Suprapubic skin (tissue), 4 donors: ENCODE data around the gene SMIM14. TPM values are rescaled to one million over a fixed set of nuclear protein-coding genes. Genes with fewer than 3 reads are reported as not detected.
"Not testable (repeated sequence)": the region's sequence is repeated elsewhere in the genome, so short reads cannot be mapped to it uniquely, and the experiment has no call there.

Experiments
- DNase-seq, 2 donors: peaks; one replicate each; pipeline ENCODE4 v3.0.0-alpha.2; 2019; ENCODE audit warnings: low spot score in 2 of 2
- H3K27ac ChIP-seq: fragments of 200-600 bp; sonication (generic); one replicate; pipeline ENCODE4 v1.5.1; 2019
- H3K27me3 ChIP-seq: fragments of 200-600 bp; sonication (generic); one replicate; pipeline ENCODE4 v1.5.1; 2019
- H3K36me3 ChIP-seq: fragments of 200-600 bp; sonication (generic); one replicate; pipeline ENCODE4 v1.5.1; 2019
- H3K4me1 ChIP-seq: fragments of 200-600 bp; sonication (generic); one replicate; pipeline ENCODE4 v1.5.1; 2019
- H3K4me3 ChIP-seq: fragments of 200-600 bp; sonication (generic); one replicate; pipeline ENCODE4 v1.5.1; 2019; ENCODE audit warnings: mild to moderate bottlenecking
- H3K9me3 ChIP-seq: fragments of 200-600 bp; sonication (generic); one replicate; pipeline ENCODE4 v1.5.1; 2019
- EP300 ChIP-seq: sonication (generic); formaldehyde crosslinking; IDR thresholded peaks from one replicate; pipeline ENCODE4 v1.6.1; 2017; ENCODE audit warnings: antibody characterized with exemption
- POLR2A ChIP-seq, 2 donors: fragments of 450-650 bp; IDR thresholded peaks; one replicate each; pipeline ENCODE4 v1.6.1; 2017; ENCODE audit warnings: antibody characterized with exemption in 2 of 2, mild to moderate bottlenecking in 2 of 2, moderate library complexity in 2 of 2
- POLR2AphosphoS5 ChIP-seq, 3 donors: sonication (generic); formaldehyde crosslinking; IDR thresholded peaks; one replicate each; pipeline ENCODE4 v1.6.1; 2017; ENCODE audit warnings: antibody characterized with exemption in 3 of 3
- WGBS: methylation state at CpG from one replicate; pipeline ENCODE4 v1.1.5; 2018; 5-methylcytosine and 5-hydroxymethylcytosine counted together
- total RNA-seq, 4 donors: library from RNA; depleted of rRNA; stranded (reverse); fragments of >200 nt; gene quantifications; one replicate each; pipeline ENCODE4 v1.1.0, GENCODE V29; 2016
- TF ChIP-seq, protein P1 (sequence below), 2 donors: fragments of 200-600 bp in 1 of 2; fragments of 450-650 bp in 1 of 2; sonication (generic) in 1 of 2; IDR thresholded peaks; one replicate each; pipeline ENCODE4 v1.5.1; 2016 to 2019; ENCODE audit warnings: antibody characterized with exemption in 2 of 2, mild to moderate bottlenecking in 1 of 2, moderate library complexity in 1 of 2

SMIM14 gene
- total RNA-seq, 4 donors from 2014 or later, result 20.8 to 65.0 (median 48.9) TPM

DNA sequence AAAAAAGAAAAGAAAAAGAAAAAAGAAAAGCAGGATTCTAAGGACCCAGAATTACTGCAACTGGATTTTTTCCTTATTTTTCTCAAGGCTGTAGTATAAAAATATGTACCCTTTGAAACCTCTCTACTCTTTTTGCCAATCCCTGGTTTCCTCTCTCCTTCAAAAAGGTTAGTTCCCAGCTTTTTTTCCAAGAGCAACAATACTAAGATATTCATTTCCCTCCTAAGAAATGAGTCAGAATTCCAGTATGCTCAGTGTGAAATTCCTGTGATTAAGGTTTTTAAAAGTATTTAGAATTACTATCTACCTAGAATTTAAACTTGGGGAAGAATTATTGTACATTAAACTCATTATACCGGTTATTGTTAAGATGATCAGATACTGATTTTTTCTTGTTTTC lies 22.0 kb downstream of the SMIM14 start:
- Histone ChIP-seq H3K27me3 (no peaks in the 10 kb centered on the region), H3K36me3 (no peaks in the 10 kb centered on the region), H3K27ac (no peak overlapping the region), H3K4me3 (no peak overlapping the region), H3K9me3 (no peaks in the 10 kb centered on the region), H3K4me1 (peaks cover 14% of the 10 kb centered on the region)
- WGBS, result 88% methylated on average over 1 of the region's 1 CpG
- DNase-seq, result no peak
- TF ChIP-seq EP300 (no peak), POLR2AphosphoS5 (IDR thresholded peaks at IDR 0.05) (no peak), POLR2A (IDR thresholded peaks at IDR 0.05) (no peak)
- TF ChIP-seq, protein P1, sequence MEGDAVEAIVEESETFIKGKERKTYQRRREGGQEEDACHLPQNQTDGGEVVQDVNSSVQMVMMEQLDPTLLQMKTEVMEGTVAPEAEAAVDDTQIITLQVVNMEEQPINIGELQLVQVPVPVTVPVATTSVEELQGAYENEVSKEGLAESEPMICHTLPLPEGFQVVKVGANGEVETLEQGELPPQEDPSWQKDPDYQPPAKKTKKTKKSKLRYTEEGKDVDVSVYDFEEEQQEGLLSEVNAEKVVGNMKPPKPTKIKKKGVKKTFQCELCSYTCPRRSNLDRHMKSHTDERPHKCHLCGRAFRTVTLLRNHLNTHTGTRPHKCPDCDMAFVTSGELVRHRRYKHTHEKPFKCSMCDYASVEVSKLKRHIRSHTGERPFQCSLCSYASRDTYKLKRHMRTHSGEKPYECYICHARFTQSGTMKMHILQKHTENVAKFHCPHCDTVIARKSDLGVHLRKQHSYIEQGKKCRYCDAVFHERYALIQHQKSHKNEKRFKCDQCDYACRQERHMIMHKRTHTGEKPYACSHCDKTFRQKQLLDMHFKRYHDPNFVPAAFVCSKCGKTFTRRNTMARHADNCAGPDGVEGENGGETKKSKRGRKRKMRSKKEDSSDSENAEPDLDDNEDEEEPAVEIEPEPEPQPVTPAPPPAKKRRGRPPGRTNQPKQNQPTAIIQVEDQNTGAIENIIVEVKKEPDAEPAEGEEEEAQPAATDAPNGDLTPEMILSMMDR (IDR thresholded peaks at IDR 0.05), result no peak

DNA sequence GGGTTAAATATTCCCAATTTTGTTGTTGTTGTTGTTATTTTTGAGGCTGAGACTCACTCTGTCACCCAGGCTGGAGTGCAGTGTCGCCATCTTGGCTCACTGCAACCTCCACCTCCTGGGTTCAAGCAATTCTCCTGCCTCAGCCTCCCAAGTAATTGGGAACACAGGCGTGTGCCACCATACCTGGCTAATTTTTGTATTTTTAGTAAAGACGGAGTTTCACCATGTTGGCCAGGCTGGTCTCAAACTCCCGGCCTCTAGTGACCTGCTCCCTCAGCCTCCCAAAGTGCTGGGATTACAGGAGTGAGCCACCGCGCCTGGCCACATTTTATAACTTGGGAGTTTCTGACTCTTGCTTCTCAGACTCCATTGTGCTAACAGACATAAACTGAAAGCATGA lies 22.6 kb downstream of the SMIM14 start:
- not testable (repeated sequence) for H3K27ac ChIP-seq, H3K36me3 ChIP-seq, H3K27me3 ChIP-seq, H3K9me3 ChIP-seq, DNase-seq, H3K4me3 ChIP-seq
- whole genome bisulfite sequencing, result 98% methylated on average over 6 of the region's 6 CpGs
- peaks cover 12% of the 10 kb centered on the region for H3K4me1 ChIP-seq

DNA sequence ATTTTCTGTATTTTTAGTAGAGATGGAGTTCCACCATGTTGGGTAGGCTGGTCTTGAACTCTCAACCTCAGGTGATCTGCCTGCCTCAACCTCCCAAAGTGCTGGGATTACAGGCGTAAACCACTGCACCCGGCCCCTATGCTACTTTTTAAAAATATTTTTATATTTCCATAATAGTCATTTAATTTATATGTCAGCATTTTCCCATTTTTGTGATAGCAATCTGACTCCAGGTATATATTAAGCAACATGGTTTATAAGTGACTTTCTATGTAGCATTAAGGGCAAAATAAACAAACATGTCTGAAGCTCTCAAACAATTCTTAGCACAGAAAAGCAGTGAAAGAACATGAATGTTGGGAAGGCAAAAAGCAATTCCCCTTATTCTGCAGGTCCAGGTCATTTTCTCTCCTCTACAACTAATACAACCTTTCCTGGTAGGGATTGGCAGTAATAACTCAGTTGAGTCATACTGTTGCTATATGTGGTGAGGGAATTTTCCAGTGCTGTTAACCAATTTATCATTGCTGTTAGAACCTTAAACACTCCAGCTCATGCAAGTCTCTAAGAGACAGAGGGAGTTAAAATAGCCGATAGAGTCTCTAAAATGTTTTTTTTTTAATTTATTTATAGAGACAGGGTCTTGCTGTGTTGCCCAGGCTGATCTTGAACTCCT lies 24.0 kb downstream of the SMIM14 start:
- no peak for DNase-seq
- Histone ChIP-seq H3K4me3 (no peak overlapping the region), H3K27ac (no peak overlapping the region), H3K9me3 (no peaks in the 10 kb centered on the region), H3K36me3 (no peaks in the 10 kb centered on the region), H3K4me1 (peaks cover 9% of the 10 kb centered on the region), H3K27me3 (no peaks in the 10 kb centered on the region)
- 71% methylated on average over 3 of the region's 3 CpGs for WGBS
- TF ChIP-seq POLR2AphosphoS5 (IDR thresholded peaks at IDR 0.05) (no peak), EP300 (no peak), POLR2A (IDR thresholded peaks at IDR 0.05) (no peak)
- TF ChIP-seq, protein P1 (IDR thresholded peaks at IDR 0.05), result no peak

DNA sequence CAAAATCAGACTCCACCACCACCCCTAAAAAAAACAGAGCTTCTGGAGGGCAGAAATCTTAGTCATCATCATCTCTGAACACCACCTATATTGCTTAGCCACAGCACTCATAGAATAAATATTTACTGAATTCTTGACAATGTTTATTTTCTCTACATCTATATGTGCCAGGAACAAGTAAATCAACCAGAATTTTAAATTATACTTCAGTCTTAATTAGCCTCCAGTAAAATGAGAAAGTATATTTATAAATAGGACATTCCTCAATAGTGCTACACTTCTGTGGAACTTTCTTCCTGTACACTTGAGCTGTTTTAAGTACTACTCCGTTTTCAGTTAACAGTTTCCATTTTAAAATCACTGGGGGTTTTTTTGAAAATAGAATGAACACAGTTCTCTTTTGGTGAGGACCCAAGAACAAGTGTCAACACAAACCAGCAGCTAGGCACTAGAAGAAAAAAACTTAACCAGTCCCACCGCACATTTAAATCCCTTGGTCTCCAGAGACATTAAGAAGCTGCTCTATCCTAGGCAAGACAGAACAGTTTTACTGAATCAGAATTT lies 25.5 kb downstream of the SMIM14 start:
- DNase-seq, result no peak
- no peaks in the 10 kb centered on the region for H3K9me3 ChIP-seq
- TF ChIP-seq, protein P1 (IDR thresholded peaks at IDR 0.05), result no peak
- TF ChIP-seq POLR2A (IDR thresholded peaks at IDR 0.05) (no peak), POLR2AphosphoS5 (IDR thresholded peaks at IDR 0.05) (no peak), EP300 (no peak)
- peaks cover 9% of the 10 kb centered on the region for H3K4me1 ChIP-seq
- no peak overlapping the region for H3K4me3 ChIP-seq
- H3K27ac ChIP-seq, result no peak overlapping the region
- 44% methylated on average over 2 of the region's 2 CpGs for WGBS
- no peaks in the 10 kb centered on the region for H3K27me3 ChIP-seq
- H3K36me3 ChIP-seq, result peaks cover 3% of the 10 kb centered on the region

DNA sequence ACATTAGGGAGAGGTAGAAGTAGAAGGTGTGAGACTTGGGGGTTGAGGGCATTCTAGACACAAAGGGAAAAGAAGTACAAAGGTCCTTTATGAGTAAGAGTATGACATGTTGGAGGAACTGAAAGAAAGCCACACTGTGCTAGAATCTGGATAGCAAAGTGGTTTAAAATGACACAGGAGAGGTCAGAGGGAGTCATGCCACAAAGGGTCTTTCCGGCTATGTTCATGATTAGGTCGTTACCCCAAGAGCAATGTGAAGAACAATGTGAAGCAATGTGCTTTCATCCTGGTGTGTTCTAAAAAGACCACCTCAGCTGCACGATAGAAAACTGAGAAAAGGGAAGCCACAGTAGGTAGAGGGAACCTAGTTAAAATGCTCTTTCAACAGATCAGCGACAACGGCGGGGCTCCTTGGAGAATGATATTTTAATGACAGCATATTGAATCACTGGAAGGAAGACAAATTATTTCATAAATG lies 29.2 kb downstream of the SMIM14 start:
- Histone ChIP-seq H3K27me3 (no peaks in the 10 kb centered on the region), H3K4me3 (no peak overlapping the region), H3K36me3 (peaks cover 13% of the 10 kb centered on the region), H3K9me3 (no peaks in the 10 kb centered on the region), H3K27ac (no peak overlapping the region), H3K4me1 (peaks cover 9% of the 10 kb centered on the region)
- DNase-seq, result no peak
- 82% methylated on average over 6 of the region's 6 CpGs for WGBS
- TF ChIP-seq POLR2A (IDR thresholded peaks at IDR 0.05), result no peak
- TF ChIP-seq, protein P1 (IDR thresholded peaks at IDR 0.05), result no peak
- no peak for TF ChIP-seq EP300
- no peak for TF ChIP-seq POLR2AphosphoS5 (IDR thresholded peaks at IDR 0.05)
